HG03066 (cell line): ENCODE data around the gene IL1RAPL1.

Source experiments
- ATAC-seq: cut with Tn5 transposase; IDR thresholded peaks from one replicate; pipeline ENCODE4 v1.9.1; 2021; ENCODE audit warnings: low read depth; ENCODE audit not compliant: unreplicated experiment

Gene IL1RAPL1

DNA sequence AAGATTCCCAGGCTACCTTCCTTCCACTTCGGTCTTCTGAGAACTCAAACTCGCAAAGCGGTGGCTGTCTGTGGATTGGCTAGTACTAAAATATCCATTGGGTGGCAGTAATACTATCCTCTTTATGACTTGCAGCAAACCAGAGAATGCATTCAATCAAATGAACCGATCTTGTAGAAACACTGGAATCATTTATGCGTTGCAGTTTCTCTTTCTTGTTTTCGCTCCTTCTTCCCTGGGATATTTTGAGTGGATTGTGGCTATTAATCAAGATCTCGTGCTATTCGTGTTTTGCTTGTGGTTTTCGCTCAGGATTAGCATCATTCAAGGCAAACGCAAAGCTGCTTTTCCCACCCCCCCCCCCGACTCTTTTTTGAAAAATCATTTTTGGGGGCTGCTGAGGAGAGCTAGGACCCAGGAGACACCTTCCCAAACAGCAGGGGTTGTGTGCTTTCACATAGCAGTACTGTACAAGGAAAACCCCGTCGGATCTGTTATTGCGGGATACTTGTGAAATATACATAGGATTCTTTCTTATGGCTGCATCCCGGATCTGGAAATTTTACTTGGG is at the start of gene IL1RAPL1:
IL1RAPL1 (plus strand) TSS at position 466 of the 571 bp plus-strand sequence.
- no peak for ATAC-seq

DNA sequence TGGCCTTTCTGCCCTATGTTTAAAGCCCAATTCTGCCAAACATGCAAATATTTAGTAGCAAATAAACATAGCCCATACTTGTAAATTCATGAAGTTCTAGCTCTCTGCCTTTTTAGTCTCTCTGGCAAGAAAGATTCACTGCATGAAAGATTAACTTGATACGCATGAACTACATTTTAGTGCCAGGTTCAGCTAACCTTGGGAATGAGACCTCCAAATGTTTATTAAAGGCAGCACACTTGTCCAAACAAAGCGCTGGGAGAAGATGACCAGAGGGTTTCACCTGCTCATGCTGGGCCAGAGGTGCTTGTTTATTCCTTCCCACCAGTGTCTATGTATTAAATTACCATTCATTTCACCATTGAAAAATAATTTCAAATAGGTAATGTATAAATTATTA is 44.5 kb upstream of the IL1RAPL1 start:
- no peak for ATAC-seq

DNA sequence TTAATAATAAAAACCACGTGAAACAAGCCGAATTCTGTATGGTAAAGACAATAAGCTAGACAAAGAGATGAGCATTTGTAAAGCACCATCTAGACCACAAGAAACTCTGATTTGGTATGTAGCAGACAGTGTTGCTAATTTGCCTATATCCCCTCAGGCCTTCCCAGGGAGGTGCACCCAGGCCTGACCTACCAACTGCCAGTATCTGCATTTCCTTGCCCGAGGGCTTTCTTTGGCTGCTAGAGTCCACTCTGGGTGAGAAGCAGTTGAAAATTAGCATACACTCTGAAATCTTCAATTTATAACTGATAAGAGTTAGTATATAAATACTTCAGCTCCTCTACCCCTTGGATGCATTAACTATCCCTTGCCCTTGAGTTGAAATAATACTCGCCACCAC is 37.4 kb upstream of the IL1RAPL1 start:
- ATAC-seq, result no peak

DNA sequence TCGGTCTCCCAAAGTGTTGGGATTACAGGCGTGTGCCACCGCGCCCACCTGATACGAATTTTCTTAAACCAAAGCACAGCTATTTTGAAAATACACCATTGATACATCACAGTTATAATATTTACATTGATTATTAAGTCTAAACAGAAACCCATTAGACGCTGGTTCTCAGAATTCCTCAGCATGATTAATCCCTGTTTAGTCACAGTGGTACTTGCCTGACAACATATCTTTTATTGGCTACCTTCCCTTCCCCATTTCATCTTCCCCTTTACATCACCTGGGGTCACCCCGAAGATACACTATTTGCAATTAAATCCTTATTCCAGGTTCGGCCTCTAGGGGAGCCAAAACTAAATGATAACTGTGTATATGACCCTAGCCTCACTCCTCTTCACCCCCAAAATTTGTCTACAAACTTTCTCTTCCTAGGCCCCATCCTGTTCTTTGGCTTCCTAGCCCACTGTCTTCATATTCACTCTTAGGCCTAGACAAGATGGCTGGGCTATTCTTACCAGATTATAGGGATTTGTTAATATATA is 36.8 kb upstream of the IL1RAPL1 start:
- no peak for ATAC-seq

- no peak for ATAC-seq
Observed at GRCh38 chrX:28552322-28552721, 34.9 kb upstream of the IL1RAPL1 start.

- no peak for ATAC-seq
Observed at GRCh38 chrX:28552882-28553829, 34.1 kb upstream of the IL1RAPL1 start.

DNA sequence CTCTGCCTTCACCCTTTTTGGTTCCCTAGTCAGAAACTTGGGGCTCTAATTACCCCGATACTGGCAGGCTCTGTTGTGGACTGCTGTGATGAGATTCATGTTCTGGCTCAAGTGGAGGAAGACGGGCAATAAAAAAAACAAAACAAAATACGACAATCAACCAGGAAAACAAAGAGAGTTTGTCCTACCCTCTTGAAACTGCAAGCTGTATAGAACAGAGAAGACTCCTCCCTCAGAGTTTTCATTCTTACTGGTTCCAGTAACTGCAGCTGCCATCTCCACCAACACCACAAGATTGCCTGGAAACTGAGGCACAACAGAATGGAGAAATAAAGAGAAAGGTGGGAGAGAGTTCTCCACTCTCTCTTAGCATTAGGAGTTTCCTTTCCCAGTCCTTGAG is 11.1 kb upstream of the IL1RAPL1 start:
- ATAC-seq, result no peak

DNA sequence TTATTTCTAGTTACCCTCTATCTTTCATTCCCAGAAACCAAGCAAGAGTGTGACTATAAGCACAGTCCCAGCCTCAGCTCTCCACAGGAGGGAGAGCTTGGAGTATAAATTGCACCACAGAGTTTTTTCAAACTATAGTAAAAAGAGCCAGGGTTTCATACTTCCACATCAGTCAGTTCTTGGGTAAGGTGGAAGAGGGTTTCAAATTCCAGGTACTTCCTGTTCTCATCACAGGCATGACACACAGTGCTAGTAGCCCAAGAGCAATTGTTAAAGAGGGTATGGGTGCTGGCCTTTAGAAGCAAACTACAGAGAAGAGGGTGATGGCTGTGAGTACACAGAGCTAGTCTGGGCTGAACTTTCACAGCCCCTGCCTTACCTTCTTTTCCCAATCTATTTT is 5.7 kb upstream of the IL1RAPL1 start:
- ATAC-seq, result no peak

DNA sequence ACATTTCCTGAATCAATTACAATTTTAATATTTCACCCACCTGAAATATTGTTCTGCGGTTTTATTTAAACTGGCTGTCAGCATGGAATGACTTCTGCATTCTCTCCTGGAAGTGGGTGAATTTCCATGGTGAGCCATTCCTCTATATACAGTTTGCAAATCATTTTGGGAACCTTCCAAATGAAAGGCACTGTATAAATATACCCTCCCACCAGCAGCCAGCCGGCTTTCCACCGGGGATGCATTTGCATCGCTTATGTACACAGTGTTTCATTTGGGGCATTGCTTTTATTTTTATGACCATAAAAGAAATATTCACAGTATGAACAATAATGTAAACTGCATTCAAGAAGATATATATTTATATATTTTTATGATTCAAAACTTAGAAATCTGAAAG is 4.7 kb upstream of the IL1RAPL1 start:
- no peak for ATAC-seq

- ATAC-seq, result no peak
Observed at GRCh38 chrX:28584025-28584424, 3.2 kb upstream of the IL1RAPL1 start.

GRCh38 chrX:28585767-28586166 is 1.5 kb upstream of the IL1RAPL1 start:
- ATAC-seq, result no peak

- ATAC-seq, result no peak
Observed at GRCh38 chrX:28586286-28586685, 960 bp upstream of the IL1RAPL1 start.

- no peak for ATAC-seq
Observed at GRCh38 chrX:28589046-28589445, 1.8 kb downstream of the IL1RAPL1 start.

- ATAC-seq, result no peak
Observed at GRCh38 chrX:28590396-28590795, 3.1 kb downstream of the IL1RAPL1 start.

- ATAC-seq, result no peak
Observed at GRCh38 chrX:28591542-28591941, 4.3 kb downstream of the IL1RAPL1 start.

DNA sequence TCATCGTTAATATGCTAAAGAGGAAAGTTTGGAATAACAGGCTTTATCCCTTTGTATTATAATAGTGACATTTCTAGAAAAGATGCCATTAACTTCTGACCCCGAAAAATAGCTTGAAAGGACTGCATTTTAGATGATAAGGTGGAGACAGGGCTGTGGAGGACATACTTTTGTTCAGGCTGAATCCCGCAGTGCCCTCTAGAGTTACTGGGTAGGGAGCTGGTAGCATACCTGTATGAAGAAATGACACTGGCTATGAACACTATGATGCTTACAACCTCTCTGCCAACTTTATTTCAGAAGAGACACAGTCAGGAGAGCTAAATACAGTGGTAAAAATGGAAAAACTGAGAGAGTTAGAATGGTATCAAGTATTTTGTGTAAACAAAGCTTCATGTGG is 8.1 kb downstream of the IL1RAPL1 start:
- ATAC-seq, result no peak

GRCh38 chrX:28599957-28600356 is 12.7 kb downstream of the IL1RAPL1 start:
- ATAC-seq, result no peak

DNA sequence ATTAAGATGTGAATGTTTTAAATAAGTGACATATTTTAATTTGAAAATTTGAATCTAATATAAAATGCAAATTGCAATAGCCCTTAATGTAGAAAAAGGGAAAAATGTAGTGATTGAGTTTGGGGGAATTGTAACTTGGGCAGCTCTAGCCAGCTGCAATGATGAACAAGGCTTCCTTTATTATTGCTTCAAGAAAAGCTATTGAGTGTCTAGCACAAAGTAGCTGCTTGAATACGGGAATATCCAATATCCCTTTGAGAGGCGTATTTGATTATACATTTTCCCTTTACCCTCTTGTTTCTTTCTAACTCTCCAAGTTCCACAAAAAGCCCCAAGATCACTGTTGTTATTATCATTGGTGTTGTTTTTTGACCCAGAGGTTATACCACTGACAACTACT is 21.8 kb downstream of the IL1RAPL1 start:
- no peak for ATAC-seq

GRCh38 chrX:28609917-28610613 is 22.8 kb downstream of the IL1RAPL1 start:
- ATAC-seq, result no peak

- no peak for ATAC-seq
Observed at GRCh38 chrX:28610746-28611145, 23.5 kb downstream of the IL1RAPL1 start.

- no peak for ATAC-seq
Observed at GRCh38 chrX:28613558-28613957, 26.3 kb downstream of the IL1RAPL1 start.
